HG03565 (cell line): ENCODE results near the gene ROR2.
"Not testable (repeated sequence)": the region's sequence is repeated elsewhere in the genome, so short reads cannot be mapped to it uniquely, and the experiment has no call there.

Experiments used
- ATAC-seq: cut with Tn5 transposase; IDR thresholded peaks from one replicate; pipeline ENCODE4 v1.9.1; 2021; ENCODE audit warnings: mild to moderate bottlenecking, moderate library complexity; ENCODE audit not compliant: unreplicated experiment

The ROR2 gene

GRCh38 chr9:91924090-91924489 lies 25.9 kb downstream of the ROR2 start:
- ATAC-seq = no peak

- no peak for ATAC-seq
Measured at GRCh38 chr9:91923145-91923544, 26.9 kb downstream of the ROR2 start.

- ATAC-seq = no peak
Measured at GRCh38 chr9:91921371-91921770, 28.7 kb downstream of the ROR2 start.

- no peak for ATAC-seq
Measured at GRCh38 chr9:91920630-91921350, 29.2 kb downstream of the ROR2 start.

- no peak for ATAC-seq
Measured at GRCh38 chr9:91919621-91920020, 30.4 kb downstream of the ROR2 start.

GRCh38 chr9:91917436-91917835 lies 32.6 kb downstream of the ROR2 start:
- no peak for ATAC-seq

- no peak for ATAC-seq
Measured at GRCh38 chr9:91915524-91916263, 34.3 kb downstream of the ROR2 start.

- no peak for ATAC-seq
Measured at GRCh38 chr9:91914937-91915336, 35.1 kb downstream of the ROR2 start.

GRCh38 chr9:91914404-91914803 lies 35.6 kb downstream of the ROR2 start:
- ATAC-seq = no peak

- no peak for ATAC-seq
Measured at GRCh38 chr9:91913986-91914385, 36.0 kb downstream of the ROR2 start.

- ATAC-seq = no peak
Measured at GRCh38 chr9:91913096-91913495, 36.9 kb downstream of the ROR2 start.

- no peak for ATAC-seq
Measured at GRCh38 chr9:91911657-91912056, 38.4 kb downstream of the ROR2 start.

- ATAC-seq = not testable (repeated sequence)
Measured at GRCh38 chr9:91909256-91909655, 40.8 kb downstream of the ROR2 start.

- no peak for ATAC-seq
Measured at GRCh38 chr9:91908746-91909145, 41.3 kb downstream of the ROR2 start.

GRCh38 chr9:91908293-91908623 lies 41.8 kb downstream of the ROR2 start:
- no peak for ATAC-seq

GRCh38 chr9:91907484-91908292 lies 42.3 kb downstream of the ROR2 start:
- no peak for ATAC-seq

GRCh38 chr9:91905991-91906469 lies 44.0 kb downstream of the ROR2 start:
- ATAC-seq = no peak

GRCh38 chr9:91905237-91905650 lies 44.8 kb downstream of the ROR2 start:
- no peak for ATAC-seq

- no peak for ATAC-seq
Measured at GRCh38 chr9:91904588-91905236, 45.3 kb downstream of the ROR2 start.

- no peak for ATAC-seq
Measured at GRCh38 chr9:91903126-91903911, 46.7 kb downstream of the ROR2 start.
